GM23338 (cell line): ENCODE data around the gene LUZP2. TPM values are rescaled to one million over a fixed set of nuclear protein-coding genes. Genes with fewer than 3 reads are reported as not detected.

Experiments
- ATAC-seq: fragments of 200-7000 bp; cut with Tn5 transposase; 3 replicates; pipeline ENCODE4 v1.9.1; 2020
- DNase-seq: peaks from one replicate; pipeline ENCODE4 v3.0.0-alpha.2; 2015; ENCODE audit warnings: low spot score
- H2AFZ ChIP-seq: fragments of 200-600 bp; sonication (generic); 2 replicates; pipeline ENCODE4 v1.8.0; 2016; ENCODE audit warnings: antibody characterized with exemption, mild to moderate bottlenecking, moderate library complexity
- H3F3A ChIP-seq: fragments of 200-600 bp; sonication (generic); replicated peaks from 2 replicates; pipeline ENCODE4 v1.8.0; 2017; ENCODE audit warnings: antibody characterized with exemption, mixed run types, low read depth
- H3K27ac ChIP-seq: fragments of 200-600 bp; sonication (generic); 2 replicates; pipeline ENCODE4 v1.6.1; 2016; ENCODE audit warnings: low read depth
- H3K27me3 ChIP-seq: fragments of 200-600 bp; sonication (generic); 2 replicates; pipeline ENCODE4 v1.8.0; 2016; ENCODE audit warnings: mild to moderate bottlenecking, mixed run types, moderate library complexity; ENCODE audit not compliant: insufficient read depth
- H3K36me3 ChIP-seq: fragments of 200-600 bp; sonication (generic); 2 replicates; pipeline ENCODE4 v1.8.0; 2016; ENCODE audit warnings: mild to moderate bottlenecking; ENCODE audit not compliant: insufficient read depth
- H3K4me1 ChIP-seq: fragments of 200-600 bp; sonication (generic); 2 replicates; pipeline ENCODE4 v1.8.0; 2016; ENCODE audit warnings: mild to moderate bottlenecking, moderate library complexity; ENCODE audit not compliant: insufficient read depth
- H3K4me2 ChIP-seq: fragments of 200-600 bp; sonication (generic); 2 replicates; pipeline ENCODE4 v1.7.1; 2017; ENCODE audit warnings: mixed run types
- H3K4me3 ChIP-seq: fragments of 200-600 bp; sonication (generic); 2 replicates; pipeline ENCODE4 v1.6.1; 2016; ENCODE audit warnings: mixed run types
- H3K79me2 ChIP-seq: fragments of 200-600 bp; sonication (generic); replicated peaks from 2 replicates; pipeline ENCODE4 v1.8.0; 2017; ENCODE audit warnings: mild to moderate bottlenecking; ENCODE audit not compliant: insufficient read depth
- H3K9me2 ChIP-seq: fragments of 200-600 bp; sonication (generic); 2 replicates; pipeline ENCODE4 v1.8.0; 2017; ENCODE audit not compliant: insufficient read depth
- H4K20me1 ChIP-seq: fragments of 200-600 bp; sonication (generic); replicated peaks from 2 replicates; pipeline ENCODE4 v1.8.0; 2017; ENCODE audit warnings: mild to moderate bottlenecking; ENCODE audit not compliant: insufficient read depth
- H3K27ac Mint-ChIP-seq: 2 replicates; pipeline ENCODE4 v1.8.0; 2020; ENCODE audit warnings: inconsistent platforms, mild to moderate bottlenecking, moderate library complexity, mixed read lengths
- H3K27me3 Mint-ChIP-seq: 3 replicates; pipeline ENCODE4 v1.8.0; 2022; ENCODE audit warnings: low read depth, mild to moderate bottlenecking, moderate library complexity, mixed read lengths, inconsistent platforms; ENCODE audit not compliant: insufficient read depth, poor library complexity
- H3K36me3 Mint-ChIP-seq: 3 replicates; pipeline ENCODE4 v1.8.0; 2021; ENCODE audit warnings: low read depth, mild to moderate bottlenecking, inconsistent platforms, moderate library complexity, mixed read lengths
- H3K4me1 Mint-ChIP-seq: 3 replicates; pipeline ENCODE4 v1.8.0; 2020; ENCODE audit warnings: mild to moderate bottlenecking, inconsistent platforms, mixed read lengths
- H3K4me3 Mint-ChIP-seq: 3 replicates; pipeline ENCODE4 v1.8.0; 2021; ENCODE audit warnings: moderate library complexity, mild to moderate bottlenecking, inconsistent platforms, mixed read lengths
- H3K9me3 Mint-ChIP-seq: 3 replicates; pipeline ENCODE4 v1.8.0; 2020; ENCODE audit warnings: moderate library complexity, mild to moderate bottlenecking, inconsistent platforms, mixed read lengths
- CTCF ChIP-seq, 2 experiments: fragments of 200-600 bp in 1 of 2; sonication (generic) in 1 of 2; conservative IDR thresholded peaks; 2 replicates each; pipeline versions ENCODE4 v1.5.1 to v1.6.1; 2016 to 2017; ENCODE audit warnings: antibody characterized with exemption in 2 of 2, low read depth in 2 of 2, mild to moderate bottlenecking in 2 of 2, moderate library complexity in 1 of 2
- EZH2 ChIP-seq: fragments of 200-600 bp; sonication (generic); IDR thresholded peaks from one replicate; pipeline ENCODE4 v1.8.0; 2017; ENCODE audit warnings: antibody characterized with exemption, mild to moderate bottlenecking, low read depth; ENCODE audit not compliant: unreplicated experiment
- EZH2phosphoT487 ChIP-seq: fragments of 200-600 bp; sonication (generic); IDR thresholded peaks from one replicate; pipeline ENCODE4 v1.8.1; 2018; ENCODE audit warnings: antibody characterized with exemption; ENCODE audit not compliant: unreplicated experiment
- JUNB ChIP-seq: IDR thresholded peaks from one replicate; pipeline ENCODE4 v1.6.1; 2016; ENCODE audit warnings: antibody characterized with exemption; ENCODE audit not compliant: unreplicated experiment
- NANOG ChIP-seq: IDR thresholded peaks from 2 replicates; pipeline ENCODE4 v1.6.1; 2016; ENCODE audit warnings: antibody characterized with exemption, borderline replicate concordance
- POLR2AphosphoS5 ChIP-seq: IDR thresholded peaks from 2 replicates; pipeline ENCODE4 v1.6.1; 2016; ENCODE audit warnings: antibody characterized with exemption, low read depth
- REST ChIP-seq: IDR thresholded peaks from one replicate; pipeline ENCODE4 v1.6.1; 2018; ENCODE audit warnings: antibody characterized with exemption; ENCODE audit not compliant: unreplicated experiment
- STAT1 ChIP-seq: IDR thresholded peaks from one replicate; pipeline ENCODE4 v1.6.1; 2016; ENCODE audit warnings: antibody characterized with exemption; ENCODE audit not compliant: unreplicated experiment
- ZNF114 ChIP-seq: fragments of 250-450 bp; sonication (Bioruptor Pico); IDR thresholded peaks from 2 replicates; pipeline ENCODE4 v1.5.0; 2020; ENCODE audit warnings: mild to moderate bottlenecking, moderate library complexity
- ZNF331 ChIP-seq: fragments of 250-450 bp; sonication (Bioruptor Pico); IDR thresholded peaks from 2 replicates; pipeline ENCODE4 v1.5.0; 2020; ENCODE audit warnings: low read depth, mild to moderate bottlenecking, moderate library complexity
- ZNF462 ChIP-seq: fragments of 250-450 bp; sonication (Bioruptor Pico); IDR thresholded peaks from 2 replicates; pipeline ENCODE4 v1.5.0; 2020; ENCODE audit warnings: mild to moderate bottlenecking, moderate library complexity
- polyA plus RNA-seq: library from polyadenylated mRNA; unstranded; fragments of >200 nt; fragmentation: Nextera tagmentation; extraction: Ambion mirVana; gene quantifications from 2 replicates; pipeline ENCODE4 v1.2.1, GENCODE V29; 2016
- total RNA-seq: library from RNA; depleted of rRNA; stranded (reverse); fragments of >200 nt; shearing (Covaris generic); gene quantifications from 2 replicates; pipeline ENCODE4 v1.2.3, GENCODE V29; 2014

Gene LUZP2
- total and polyA plus RNA-seq, 2 experiments from 2014 or later, result 2.0 to 9.2 TPM

- TF ChIP-seq REST (no peak), ZNF114 (CRISPR knock-in tag) (no peak), POLR2AphosphoS5 (no peak), NANOG (no peak), EZH2 (no peak), JUNB (no peak), EZH2phosphoT487 (no peak), ZNF331 (CRISPR knock-in tag) (no peak)
Measured at GRCh38 chr11:24636291-24636629, 139.4 kb downstream of the LUZP2 start (continued).

- peaks cover 9% of the 10 kb centered on the region; the same call in 2 of the 3 replicates for H3K36me3 Mint-ChIP-seq
- Histone ChIP-seq H3K4me2 (peak overlapping the region; percentile 15; the same call in 1 of the 2 replicates), H3K79me2 (no peaks in the 10 kb centered on the region), H3K27ac (no peak overlapping the region), H2AFZ (no peak overlapping the region), H3K4me3 (no peak overlapping the region; the same call in 1 of the 2 replicates), H3K4me1 (peaks cover 5% of the 10 kb centered on the region; the same call in 1 of the 2 replicates), H3K27me3 (no peaks in the 10 kb centered on the region), H3K36me3 (no peaks in the 10 kb centered on the region), H4K20me1 (no peaks in the 10 kb centered on the region), H3K9me2 (no peaks in the 10 kb centered on the region), H3F3A (no peaks in the 10 kb centered on the region)
- peak overlapping the region; percentile 42; the same call in 1 of the 2 replicates for H3K27ac Mint-ChIP-seq
- ATAC-seq, result no peak
- DNase-seq, result peak; percentile 12
- peaks cover 2% of the 10 kb centered on the region; the same call in 2 of the 3 replicates for H3K9me3 Mint-ChIP-seq
- H3K27me3 Mint-ChIP-seq, result no peaks in the 10 kb centered on the region
- H3K4me1 Mint-ChIP-seq, result peaks cover 25% of the 10 kb centered on the region
- H3K4me3 Mint-ChIP-seq, result no peak overlapping the region
- TF ChIP-seq ZNF462 (CRISPR knock-in tag) (no peak), CTCF (conservative IDR thresholded peaks at IDR 0.05; ENCODE audit: low read depth in 2 of 2) (no peak), POLR2AphosphoS5 (no peak), NANOG (no peak), ZNF114 (CRISPR knock-in tag) (no peak), STAT1 (no peak), EZH2 (no peak), ZNF331 (CRISPR knock-in tag) (no peak)
Measured at GRCh38 chr11:24637520-24637919, 140.7 kb downstream of the LUZP2 start.
